IMR-90 (cell line): ENCODE results near the gene ARHGEF39. TPM values are rescaled to one million over a fixed set of nuclear protein-coding genes. Genes with fewer than 3 reads are reported as not detected.

Source experiments
- ATAC-seq: fragments of 200-7000 bp; cut with Tn5 transposase; 2 replicates; pipeline ENCODE4 v1.9.1; 2020; ENCODE audit warnings: low read depth, mild to moderate bottlenecking, moderate library complexity
- BruUV-seq: library from RNA; stranded (reverse); fragments of 400-500 nt; replicated peaks from 2 replicates; lab custom pipeline; 2021; lab: Mats Ljungman, UMichigan
- CTCF ChIA-PET: fragments of 300-600 bp; formaldehyde crosslinking; extraction: SDS; loops from one replicate; lab custom pipeline; 2021; ENCODE audit warnings: antibody characterized with exemption; lab: Yijun Ruan, JAX
- POLR2A ChIA-PET: fragments of 300-600 bp; sonication (Branson Sonifier 250); formaldehyde crosslinking; loops from one replicate; lab custom pipeline; 2022; ENCODE audit warnings: antibody characterized with exemption; ENCODE audit not compliant: unreplicated experiment; lab: Charles Lee
- DNase-seq: peaks from one replicate; pipeline ENCODE4 v3.0.0; 2013
- H2AFZ ChIP-seq: replicated peaks from 2 replicates; pipeline ENCODE3; 2013; ENCODE audit warnings: low read length, mild to moderate bottlenecking; ENCODE audit not compliant: poor library complexity
- H2AK5ac ChIP-seq: 2 replicates; pipeline ENCODE4 v1.6.1; 2013; ENCODE audit warnings: low read depth, low read length, inconsistent platforms
- H2AK9ac ChIP-seq: replicated peaks from 2 replicates; pipeline ENCODE3; 2013; ENCODE audit warnings: mild to moderate bottlenecking, low read depth, low read length, moderate library complexity; ENCODE audit not compliant: poor library complexity
- H2BK120ac ChIP-seq: 2 replicates; pipeline ENCODE4 v1.6.1; 2013; ENCODE audit warnings: low read depth, low read length, inconsistent platforms
- H2BK15ac ChIP-seq: 3 replicates; pipeline ENCODE4 v1.6.1; 2013; ENCODE audit warnings: low read depth, low read length, inconsistent platforms
- H2BK20ac ChIP-seq: 2 replicates; pipeline ENCODE4 v1.6.1; 2013; ENCODE audit warnings: low read depth, mild to moderate bottlenecking, inconsistent platforms, low read length, moderate library complexity
- H2BK5ac ChIP-seq: 2 replicates; pipeline ENCODE4 v1.6.1; 2013; ENCODE audit warnings: mild to moderate bottlenecking, low read depth, low read length, inconsistent platforms; ENCODE audit not compliant: poor library complexity, severe bottlenecking
- H3K14ac ChIP-seq: replicated peaks from 2 replicates; pipeline ENCODE4 v1.6.1; 2013; ENCODE audit warnings: low read depth, low read length, inconsistent platforms
- H3K18ac ChIP-seq: 2 replicates; pipeline ENCODE4 v1.6.1; 2013; ENCODE audit warnings: low read depth, low read length, control low read depth
- H3K23ac ChIP-seq: 2 replicates; pipeline ENCODE4 v1.6.1; 2013; ENCODE audit warnings: low read depth, low read length, inconsistent platforms
- H3K27ac ChIP-seq: 2 replicates; pipeline ENCODE4 v1.5.1; 2013; ENCODE audit warnings: mild to moderate bottlenecking, control low read depth, low read length; ENCODE audit not compliant: insufficient read depth
- H3K27me3 ChIP-seq: 2 replicates; pipeline ENCODE4 v1.6.1; 2013; ENCODE audit warnings: low read length; ENCODE audit not compliant: control insufficient read depth, insufficient read depth
- H3K36me3 ChIP-seq: 2 replicates; pipeline ENCODE4 v1.6.1; 2013; ENCODE audit warnings: low read length, mixed read lengths; ENCODE audit not compliant: control insufficient read depth, insufficient read depth
- H3K4ac ChIP-seq: 2 replicates; pipeline ENCODE4 v1.6.1; 2013; ENCODE audit warnings: low read depth, low read length, inconsistent platforms
- H3K4me1 ChIP-seq: 2 replicates; pipeline ENCODE4 v1.6.1; 2013; ENCODE audit warnings: low read length, mixed read lengths; ENCODE audit not compliant: control insufficient read depth, insufficient read depth
- H3K4me2 ChIP-seq: 2 replicates; pipeline ENCODE4 v1.6.1; 2013; ENCODE audit warnings: low read depth, mild to moderate bottlenecking, control low read depth, low read length, moderate library complexity
- H3K4me3 ChIP-seq: 2 replicates; pipeline ENCODE4 v1.5.1; 2013; ENCODE audit warnings: low read depth, mild to moderate bottlenecking, control low read depth, low read length, moderate library complexity; ENCODE audit not compliant: insufficient read depth
- H3K56ac ChIP-seq: 2 replicates; pipeline ENCODE4 v1.6.1; 2013; ENCODE audit warnings: low read length, inconsistent platforms; ENCODE audit not compliant: insufficient read depth; ENCODE audit errors: extremely low read depth
- H3K79me1 ChIP-seq, 2 experiments: 2 replicates each; pipeline ENCODE4 v1.6.1; 2013; ENCODE audit warnings: low read length in 2 of 2, inconsistent platforms in 1 of 2, low read depth in 1 of 2
- H3K9ac ChIP-seq: 2 replicates; pipeline ENCODE4 v1.6.1; 2013; ENCODE audit warnings: low read depth, low read length, control low read depth
- H3K9me1 ChIP-seq: 2 replicates; pipeline ENCODE4 v1.6.1; 2013; ENCODE audit warnings: low read length, inconsistent platforms; ENCODE audit not compliant: insufficient read depth
- H3K9me3 ChIP-seq: 2 replicates; pipeline ENCODE4 v1.6.1; 2013; ENCODE audit warnings: low read length; ENCODE audit not compliant: control insufficient read depth, insufficient read depth
- H4K20me1 ChIP-seq: 2 replicates; pipeline ENCODE4 v1.6.1; 2013; ENCODE audit warnings: low read length, inconsistent platforms; ENCODE audit not compliant: insufficient read depth
- H4K5ac ChIP-seq: 2 replicates; pipeline ENCODE4 v1.6.1; 2013; ENCODE audit warnings: mild to moderate bottlenecking, low read depth, low read length, control low read depth
- H4K8ac ChIP-seq, 2 experiments: 2 replicates each; pipeline ENCODE4 v1.6.1; 2013; ENCODE audit warnings: low read depth in 2 of 2, low read length in 2 of 2, control low read depth in 1 of 2, inconsistent platforms in 1 of 2
- H4K91ac ChIP-seq: 2 replicates; pipeline ENCODE4 v1.6.1; 2013; ENCODE audit warnings: low read depth, low read length, inconsistent platforms; ENCODE audit not compliant: insufficient read depth
- BHLHE40 ChIP-seq: fragments of 150-350 bp; IDR thresholded peaks from 2 replicates; pipeline ENCODE4 v1.6.1; 2016; ENCODE audit warnings: mild to moderate bottlenecking, low read depth, low read length
- CEBPB ChIP-seq: IDR thresholded peaks from 2 replicates; pipeline ENCODE4 v1.6.1; 2012; ENCODE audit warnings: low read depth, low read length, improper control_type of control experiment
- CHD1 ChIP-seq: IDR thresholded peaks from 2 replicates; pipeline ENCODE4 v1.6.1; 2012; ENCODE audit warnings: low read depth, low read length, improper control_type of control experiment
- CTCF ChIP-seq: conservative IDR thresholded peaks from 2 replicates; pipeline ENCODE4 v1.5.1; 2012; ENCODE audit warnings: mild to moderate bottlenecking, low read depth, low read length, improper control_type of control experiment
- FOS ChIP-seq: fragments of 150-350 bp; IDR thresholded peaks from 2 replicates; pipeline ENCODE4 v1.6.1; 2016; ENCODE audit warnings: low read depth, low read length
- MAFK ChIP-seq: IDR thresholded peaks from 2 replicates; pipeline ENCODE4 v1.6.1; 2012; ENCODE audit warnings: low read depth, low read length, improper control_type of control experiment
- MAZ ChIP-seq: IDR thresholded peaks from 2 replicates; pipeline ENCODE4 v1.6.1; 2012; ENCODE audit warnings: low read depth, mild to moderate bottlenecking, low read length, improper control_type of control experiment, moderate library complexity, borderline replicate concordance
- MXI1 ChIP-seq: IDR thresholded peaks from 2 replicates; pipeline ENCODE4 v1.6.1; 2012; ENCODE audit warnings: low read depth, mild to moderate bottlenecking, low read length, moderate library complexity, borderline replicate concordance
- NFE2L2 ChIP-seq: fragments of 150-350 bp; IDR thresholded peaks from 2 replicates; pipeline ENCODE4 v1.6.1; 2016; ENCODE audit warnings: low read depth, mild to moderate bottlenecking, low read length
- POLR2A ChIP-seq: IDR thresholded peaks from 2 replicates; pipeline ENCODE4 v1.6.1; 2012; ENCODE audit warnings: mild to moderate bottlenecking, low read depth, low read length
- RAD21 ChIP-seq: IDR thresholded peaks from 2 replicates; pipeline ENCODE4 v1.6.1; 2012; ENCODE audit warnings: low read length, improper control_type of control experiment
- RCOR1 ChIP-seq: IDR thresholded peaks from 2 replicates; pipeline ENCODE4 v1.6.1; 2012; ENCODE audit warnings: mild to moderate bottlenecking, low read length, improper control_type of control experiment; ENCODE audit not compliant: insufficient replicate concordance
- RFX5 ChIP-seq: IDR thresholded peaks from 2 replicates; pipeline ENCODE4 v1.8.0; 2012; ENCODE audit warnings: low read depth, mild to moderate bottlenecking, low read length, moderate library complexity
- SMC3 ChIP-seq: fragments of 150-350 bp; IDR thresholded peaks from 2 replicates; pipeline ENCODE4 v1.6.1; 2016; ENCODE audit warnings: low read depth, mild to moderate bottlenecking, antibody characterized with exemption, low read length, moderate library complexity
- WGBS, 2 experiments: methylation state at CpG; one replicate each; pipeline versions ENCODE4 v1.1.5 to v1.1.7; 2013; ENCODE audit warnings: missing lambda C conversion rate in 2 of 2; ENCODE audit not compliant: insufficient read length in 1 of 2; ENCODE audit errors: extremely low coverage in 2 of 2; 5-methylcytosine and 5-hydroxymethylcytosine counted together
- dilution Hi-C: fragments of 300-500 bp; cut with HindIII; formaldehyde crosslinking; loops from one replicate; pipeline ENCODE4 v1.14.3; 2018; ENCODE audit warnings: low sequenced_read_pairs; ENCODE audit not compliant: unreplicated experiment
- in situ Hi-C: fragments of 300-500 bp; cut with MboI; formaldehyde crosslinking; loops from 3 replicates; pipeline ENCODE4 v1.14.3; 2019; ENCODE audit warnings: low sequenced_read_pairs, inconsistent platforms, mixed read lengths
- intact Hi-C: fragments of 100-400 bp; cut with micrococcal nuclease; formaldehyde crosslinking; loops from 2 replicates; pipeline ENCODE4 v1.10.0; 2022
- polyA plus RNA-seq, 3 experiments: library from polyadenylated mRNA; depleted of rRNA; stranded (reverse); fragments of >200 nt; gene quantifications; 2 replicates each; pipeline ENCODE4 v1.2.3, GENCODE V29; 2012; ENCODE audit warnings: low replicate concordance in 1 of 3
- total RNA-seq: library from RNA; depleted of rRNA; stranded (reverse); fragments of >200 nt; gene quantifications from 2 replicates; pipeline ENCODE4 v1.2.3, GENCODE V29; 2012
- TF ChIP-seq, protein P1 (sequence below): fragments of 150-350 bp; IDR thresholded peaks from 2 replicates; pipeline ENCODE4 v1.6.1; 2017; ENCODE audit warnings: mild to moderate bottlenecking, antibody characterized with exemption, low read length, low read depth
- TF ChIP-seq, protein P2 (sequence below): fragments of 150-350 bp; IDR thresholded peaks from 2 replicates; pipeline ENCODE4 v1.6.1; 2016; ENCODE audit warnings: low read depth, mild to moderate bottlenecking, low read length, moderate library complexity, borderline replicate concordance

Gene ARHGEF39
- total and polyA plus RNA-seq, 2 of the 4 experiments (the other 2 are of a cell fraction) = 2.5 to 2.8 TPM

DNA sequence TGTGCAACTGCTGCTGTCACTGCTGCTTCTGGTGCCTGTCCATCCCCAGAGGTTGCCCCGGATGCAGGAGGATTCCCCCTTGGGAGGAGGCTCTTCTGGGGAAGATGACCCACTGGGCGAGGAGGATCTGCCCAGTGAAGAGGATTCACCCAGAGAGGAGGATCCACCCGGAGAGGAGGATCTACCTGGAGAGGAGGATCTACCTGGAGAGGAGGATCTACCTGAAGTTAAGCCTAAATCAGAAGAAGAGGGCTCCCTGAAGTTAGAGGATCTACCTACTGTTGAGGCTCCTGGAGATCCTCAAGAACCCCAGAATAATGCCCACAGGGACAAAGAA, 9.0 kb upstream of the ARHGEF39 start:
- peak overlapping the region; percentile 24 for H3K4ac ChIP-seq
- H3K79me1 ChIP-seq = no peaks in the 10 kb centered on the region; a peak in 2 of 4 replicates
- peaks cover 19% of the 10 kb centered on the region for H3K4me1 ChIP-seq
- H2BK20ac ChIP-seq = peak overlapping the region; percentile 47; the same call in 1 of the 2 replicates
- no peak for TF ChIP-seq CHD1
- no peak for TF ChIP-seq MXI1
- TF ChIP-seq SMC3 = no peak
- no peak for TF ChIP-seq POLR2A
- TF ChIP-seq RCOR1 = no peak
- no peak for TF ChIP-seq MAZ
- TF ChIP-seq, protein P1, sequence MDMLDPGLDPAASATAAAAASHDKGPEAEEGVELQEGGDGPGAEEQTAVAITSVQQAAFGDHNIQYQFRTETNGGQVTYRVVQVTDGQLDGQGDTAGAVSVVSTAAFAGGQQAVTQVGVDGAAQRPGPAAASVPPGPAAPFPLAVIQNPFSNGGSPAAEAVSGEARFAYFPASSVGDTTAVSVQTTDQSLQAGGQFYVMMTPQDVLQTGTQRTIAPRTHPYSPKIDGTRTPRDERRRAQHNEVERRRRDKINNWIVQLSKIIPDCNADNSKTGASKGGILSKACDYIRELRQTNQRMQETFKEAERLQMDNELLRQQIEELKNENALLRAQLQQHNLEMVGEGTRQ = no peak
- no peak for TF ChIP-seq CEBPB
- TF ChIP-seq MAFK = no peak
- no peak for TF ChIP-seq CTCF
- no peak for TF ChIP-seq NFE2L2
- no peak for TF ChIP-seq RFX5
- TF ChIP-seq, protein P2, sequence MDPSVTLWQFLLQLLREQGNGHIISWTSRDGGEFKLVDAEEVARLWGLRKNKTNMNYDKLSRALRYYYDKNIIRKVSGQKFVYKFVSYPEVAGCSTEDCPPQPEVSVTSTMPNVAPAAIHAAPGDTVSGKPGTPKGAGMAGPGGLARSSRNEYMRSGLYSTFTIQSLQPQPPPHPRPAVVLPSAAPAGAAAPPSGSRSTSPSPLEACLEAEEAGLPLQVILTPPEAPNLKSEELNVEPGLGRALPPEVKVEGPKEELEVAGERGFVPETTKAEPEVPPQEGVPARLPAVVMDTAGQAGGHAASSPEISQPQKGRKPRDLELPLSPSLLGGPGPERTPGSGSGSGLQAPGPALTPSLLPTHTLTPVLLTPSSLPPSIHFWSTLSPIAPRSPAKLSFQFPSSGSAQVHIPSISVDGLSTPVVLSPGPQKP = no peak
- TF ChIP-seq FOS = no peak
- TF ChIP-seq RAD21 = no peak
- no peak for TF ChIP-seq BHLHE40
- H4K5ac ChIP-seq = peak overlapping the region; percentile 40; the same call in 1 of the 2 replicates
- BruUV-seq = no TSS peak
- peak overlapping the region; percentile 22; the same call in 1 of the 2 replicates for H3K18ac ChIP-seq
- dilution Hi-C loops = no loop called here
- H4K8ac ChIP-seq = peak overlapping the region in 1 of 2 experiments; percentile 23; a peak in 1 of 4 replicates
- H3K27ac ChIP-seq = no peak overlapping the region
- H2AFZ ChIP-seq = peak overlapping the region; percentile 53
- H3K4me2 ChIP-seq = peak overlapping the region; percentile 27; the same call in 1 of the 2 replicates
- H2BK15ac ChIP-seq = peak overlapping the region; percentile 54; the same call in 1 of the 3 replicates
- no peak overlapping the region for H2BK5ac ChIP-seq
- WGBS, 2 experiments = no CpG with 5 or more reads among the region's 3 CpGs
- no peaks in the 10 kb centered on the region for H3K27me3 ChIP-seq
- H2AK9ac ChIP-seq = peak overlapping the region; percentile 85
- H3K9me3 ChIP-seq = no peaks in the 10 kb centered on the region
- no peak overlapping the region for H2BK120ac ChIP-seq
- H3K14ac ChIP-seq = peak overlapping the region; percentile 58; the same call in 1 of the 2 replicates
- peak overlapping the region; percentile 6; the same call in 1 of the 2 replicates for H3K9ac ChIP-seq
- H3K56ac ChIP-seq = no peak overlapping the region
- H3K23ac ChIP-seq = no peak overlapping the region
- peaks cover 18% of the 10 kb centered on the region for H3K9me1 ChIP-seq
- in situ Hi-C loops = no loop called here
- H4K91ac ChIP-seq = peak overlapping the region; percentile 70; the same call in 1 of the 2 replicates
- peak overlapping the region; percentile 63; the same call in 1 of the 2 replicates for H2AK5ac ChIP-seq
- POLR2A ChIA-PET = no interaction called here
- CTCF ChIA-PET = interaction anchor here (1.1 kb wide), 1 partner anchor 16 kb away, joined by 3 read pairs; the partner anchor contains the start of gene CCDC107
- ATAC-seq (no peak), DNase-seq (no peak)
- peak overlapping the region; percentile 16; the same call in 1 of the 2 replicates for H3K4me3 ChIP-seq
- H3K36me3 ChIP-seq = no peaks in the 10 kb centered on the region
- no peaks in the 10 kb centered on the region for H4K20me1 ChIP-seq
- intact Hi-C loops = no loop called here
